Measurements from ENCODE around the gene FKBP1B.

FKBP1B gene

GRCh38 chr2:24084386-24085199, 35.1 kb downstream of the FKBP1B start, which contains the start of gene TP53I3:
Gene TP53I3, minus strand, starts transcription at chr2:24084834. Its CDS starts 508 bp downstream, at chr2:24084326.
- peak within 1 kb of the TSS; percentile 70; the same call in 1 of the 2 replicates for H3K27ac ChIP-seq (ENCODE audit: low read length)
- peak; percentile 87 for TF ChIP-seq CTCF (IDR thresholded peaks at IDR 0.05; ENCODE audit: low read length)
- TF ChIP-seq EZH2phosphoT487 (IDR thresholded peaks at IDR 0.05; ENCODE audit: low read length), result no peak
- no peaks in the 10 kb centered on the region for H3K79me2 ChIP-seq (ENCODE audit: low read length)
- peak; percentile 82 for DNase-seq
- no peaks in the 10 kb centered on the region for H3K36me3 ChIP-seq (replicated peaks; ENCODE audit: insufficient read depth, low read length)
- H4K20me1 ChIP-seq (ENCODE audit: insufficient read depth, low read length), result no peaks in the 10 kb centered on the region
- H3K27me3 ChIP-seq (replicated peaks; ENCODE audit: insufficient read depth, low read length), result no peaks in the 10 kb centered on the region
- peak within 1 kb of the TSS; percentile 81 for H3K4me2 ChIP-seq (ENCODE audit: low read depth, low read length)
- peak within 1 kb of the TSS; percentile 69 for H3K9ac ChIP-seq (ENCODE audit: low read length)
- no peaks in the 10 kb centered on the region for H3K9me2 ChIP-seq (replicated peaks; ENCODE audit: insufficient read depth, low read length)
- peaks cover 18% of the 10 kb centered on the region; the same call in 1 of the 2 replicates for H3F3A ChIP-seq (ENCODE audit: insufficient read depth, low read length)
- peak within 1 kb of the TSS; percentile 95 for H2AFZ ChIP-seq (ENCODE audit: low read length)
- H3K9me3 ChIP-seq (replicated peaks; ENCODE audit: insufficient read depth, low read length), result no peaks in the 10 kb centered on the region
- H3K4me3 ChIP-seq (ENCODE audit: low read length), result peak within 1 kb of the TSS; percentile 89
- peaks cover 9% of the 10 kb centered on the region; the same call in 1 of the 2 replicates for H3K4me1 ChIP-seq (ENCODE audit: low read length)

- Histone ChIP-seq H3K4me3 (ENCODE audit: low read length) (peak overlapping the region; percentile 89), H3K4me2 (ENCODE audit: low read depth, low read length) (peak overlapping the region; percentile 81), H2AFZ (ENCODE audit: low read length) (peak overlapping the region; percentile 95), H3K27me3 (replicated peaks; ENCODE audit: insufficient read depth, low read length) (no peaks in the 10 kb centered on the region), H3K9me3 (replicated peaks; ENCODE audit: insufficient read depth, low read length) (no peaks in the 10 kb centered on the region), H3K9ac (ENCODE audit: low read length) (peak overlapping the region; percentile 69; the same call in 1 of the 2 replicates), H3F3A (ENCODE audit: insufficient read depth, low read length) (peaks cover 18% of the 10 kb centered on the region; the same call in 1 of the 2 replicates), H4K20me1 (ENCODE audit: insufficient read depth, low read length) (no peaks in the 10 kb centered on the region), H3K27ac (ENCODE audit: low read length) (peak overlapping the region; percentile 70; the same call in 1 of the 2 replicates), H3K79me2 (ENCODE audit: low read length) (no peaks in the 10 kb centered on the region), H3K4me1 (ENCODE audit: low read length) (peaks cover 9% of the 10 kb centered on the region; the same call in 1 of the 2 replicates), H3K36me3 (replicated peaks; ENCODE audit: insufficient read depth, low read length) (no peaks in the 10 kb centered on the region), H3K9me2 (replicated peaks; ENCODE audit: insufficient read depth, low read length) (no peaks in the 10 kb centered on the region)
- no peak for DNase-seq
- no peak for TF ChIP-seq EZH2phosphoT487 (IDR thresholded peaks at IDR 0.05; ENCODE audit: low read length)
- TF ChIP-seq EZH2 (optimal IDR thresholded peaks at IDR 0.05; ENCODE audit: low read depth, low read length), result no peak
- TF ChIP-seq CTCF (IDR thresholded peaks at IDR 0.05; ENCODE audit: low read length), result no peak
Observed at GRCh38 chr2:24085200-24085489, 35.6 kb downstream of the FKBP1B start.

- Histone ChIP-seq H4K20me1 (ENCODE audit: insufficient read depth, low read length) (no peaks in the 10 kb centered on the region), H2AFZ (ENCODE audit: low read length) (no peak overlapping the region), H3K4me2 (ENCODE audit: low read depth, low read length) (no peak overlapping the region), H3K27me3 (replicated peaks; ENCODE audit: insufficient read depth, low read length) (no peaks in the 10 kb centered on the region), H3K79me2 (ENCODE audit: low read length) (no peaks in the 10 kb centered on the region), H3K9me3 (replicated peaks; ENCODE audit: insufficient read depth, low read length) (no peaks in the 10 kb centered on the region), H3K9ac (ENCODE audit: low read length) (no peak overlapping the region), H3K4me1 (ENCODE audit: low read length) (peaks cover 9% of the 10 kb centered on the region; the same call in 1 of the 2 replicates), H3K9me2 (replicated peaks; ENCODE audit: insufficient read depth, low read length) (no peaks in the 10 kb centered on the region), H3K4me3 (ENCODE audit: low read length) (no peak overlapping the region), H3K36me3 (replicated peaks; ENCODE audit: insufficient read depth, low read length) (no peaks in the 10 kb centered on the region), H3F3A (ENCODE audit: insufficient read depth, low read length) (peaks cover 18% of the 10 kb centered on the region; the same call in 1 of the 2 replicates), H3K27ac (ENCODE audit: low read length) (no peak overlapping the region)
- no peak for DNase-seq
- TF ChIP-seq CTCF (IDR thresholded peaks at IDR 0.05; ENCODE audit: low read length), result no peak
- TF ChIP-seq EZH2 (optimal IDR thresholded peaks at IDR 0.05; ENCODE audit: low read depth, low read length), result no peak
- TF ChIP-seq EZH2phosphoT487 (IDR thresholded peaks at IDR 0.05; ENCODE audit: low read length), result no peak
Observed at GRCh38 chr2:24086241-24086640, 36.7 kb downstream of the FKBP1B start.
